GM10266 (cell line): ENCODE data around the gene HYAL3.

Experiments
- DNase-seq: peaks from one replicate; pipeline ENCODE4 v3.0.0; 2012; ENCODE audit errors: extremely low spot score
- TF ChIP-seq, protein P1 (sequence below): IDR thresholded peaks from 2 replicates; pipeline ENCODE4 v1.5.1; 2012; ENCODE audit warnings: mild to moderate bottlenecking, low read depth; ENCODE audit not compliant: control insufficient read depth, insufficient read depth; ENCODE audit errors: missing control alignments

The HYAL3 gene

GRCh38 chr3:50341996-50342650 lies 42.9 kb upstream of the HYAL3 start:
- DNase-seq, result no peak
- TF ChIP-seq, protein P1, sequence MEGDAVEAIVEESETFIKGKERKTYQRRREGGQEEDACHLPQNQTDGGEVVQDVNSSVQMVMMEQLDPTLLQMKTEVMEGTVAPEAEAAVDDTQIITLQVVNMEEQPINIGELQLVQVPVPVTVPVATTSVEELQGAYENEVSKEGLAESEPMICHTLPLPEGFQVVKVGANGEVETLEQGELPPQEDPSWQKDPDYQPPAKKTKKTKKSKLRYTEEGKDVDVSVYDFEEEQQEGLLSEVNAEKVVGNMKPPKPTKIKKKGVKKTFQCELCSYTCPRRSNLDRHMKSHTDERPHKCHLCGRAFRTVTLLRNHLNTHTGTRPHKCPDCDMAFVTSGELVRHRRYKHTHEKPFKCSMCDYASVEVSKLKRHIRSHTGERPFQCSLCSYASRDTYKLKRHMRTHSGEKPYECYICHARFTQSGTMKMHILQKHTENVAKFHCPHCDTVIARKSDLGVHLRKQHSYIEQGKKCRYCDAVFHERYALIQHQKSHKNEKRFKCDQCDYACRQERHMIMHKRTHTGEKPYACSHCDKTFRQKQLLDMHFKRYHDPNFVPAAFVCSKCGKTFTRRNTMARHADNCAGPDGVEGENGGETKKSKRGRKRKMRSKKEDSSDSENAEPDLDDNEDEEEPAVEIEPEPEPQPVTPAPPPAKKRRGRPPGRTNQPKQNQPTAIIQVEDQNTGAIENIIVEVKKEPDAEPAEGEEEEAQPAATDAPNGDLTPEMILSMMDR, result no peak

DNA sequence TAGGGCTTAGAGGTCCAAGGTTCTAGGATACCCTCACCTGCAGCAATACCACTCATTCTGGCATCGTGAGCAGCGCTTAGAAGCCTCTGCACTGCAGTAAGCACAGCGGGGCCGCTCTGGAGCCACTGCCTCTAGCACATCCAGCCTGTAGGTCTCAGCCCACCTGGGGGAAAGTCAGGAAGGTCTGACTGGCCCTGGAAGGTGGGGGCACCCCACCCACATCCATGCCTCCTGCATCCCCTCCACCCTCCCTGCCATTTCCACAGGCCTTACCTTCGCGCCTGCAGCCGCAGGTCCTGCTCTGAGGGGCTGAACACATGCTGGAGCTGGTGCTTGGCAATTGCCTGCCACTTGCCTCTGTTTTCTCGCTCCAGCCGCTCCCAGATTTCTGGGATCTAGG lies 42.3 kb upstream of the HYAL3 start:
- DNase-seq, result no peak
- TF ChIP-seq, protein P1, result no peak

DNA sequence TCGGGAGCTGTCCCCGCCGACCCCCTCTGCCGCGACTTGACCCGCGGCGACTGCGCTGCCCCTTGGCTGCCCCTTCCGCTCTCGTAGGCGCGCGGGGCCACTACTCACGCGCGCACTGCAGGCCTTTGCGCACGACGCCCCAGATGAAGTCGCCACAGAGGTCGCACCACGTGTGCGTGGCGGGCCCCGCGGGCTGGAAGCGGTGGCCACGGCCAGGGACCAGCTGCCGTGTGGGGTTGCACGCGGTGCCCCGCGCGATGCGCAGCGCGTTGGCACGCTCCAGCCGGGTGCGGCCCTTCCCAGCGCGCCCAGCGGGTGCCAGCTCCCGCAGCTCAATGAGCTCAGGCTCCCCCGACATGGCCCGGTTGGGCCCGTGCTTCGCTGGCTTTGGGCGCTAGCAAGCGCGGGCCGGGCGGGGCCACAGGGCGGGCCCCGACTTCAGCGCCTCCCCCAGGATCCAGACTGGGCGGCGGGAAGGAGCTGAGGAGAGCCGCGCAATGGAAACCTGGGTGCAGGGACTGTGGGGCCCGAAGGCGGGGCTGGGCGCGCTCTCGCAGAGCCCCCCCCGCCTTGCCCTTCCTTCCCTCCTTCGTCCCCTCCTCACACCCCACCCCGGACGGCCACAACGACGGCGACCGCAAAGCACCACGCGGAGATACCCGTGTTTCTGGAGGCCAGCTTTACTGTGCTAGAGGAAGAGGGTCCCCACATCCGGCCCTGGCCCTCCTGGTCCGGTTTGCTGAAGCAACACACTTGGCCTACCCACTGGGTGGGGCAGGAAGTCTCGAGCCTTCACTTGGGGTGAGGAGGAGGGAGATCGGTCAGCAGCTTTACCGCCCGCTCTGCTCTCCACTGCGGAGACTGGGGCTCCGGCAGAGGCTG lies 41.5 kb upstream of the HYAL3 start, which contains the start of gene RASSF1:
Gene RASSF1, minus strand, starts transcription at position 389 of the 882 bp plus-strand sequence. Its CDS starts 31 bp downstream, at position 358.
- TF ChIP-seq, protein P1, result no peak
- peak; percentile 80 for DNase-seq

DNA sequence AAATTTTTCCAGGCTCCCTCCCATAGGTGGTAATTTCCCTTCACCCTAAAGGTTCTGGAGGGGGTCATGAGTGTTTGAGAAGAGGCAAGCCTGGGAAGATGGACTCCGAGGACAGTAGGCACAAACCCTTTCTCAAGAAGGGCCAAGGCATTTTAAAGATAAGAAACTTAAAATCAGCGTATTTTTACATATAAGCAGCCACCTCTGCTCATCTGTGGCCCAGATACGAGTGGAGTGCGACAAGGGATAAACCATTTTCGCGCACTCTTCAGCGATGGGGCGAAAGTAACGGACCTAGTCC lies 40.9 kb upstream of the HYAL3 start:
- DNase-seq, result no peak
- TF ChIP-seq, protein P1, result no peak

GRCh38 chr3:50339485-50340146 lies 40.4 kb upstream of the HYAL3 start:
- DNase-seq, result no peak
- TF ChIP-seq, protein P1, result no peak

GRCh38 chr3:50338965-50339364 lies 39.8 kb upstream of the HYAL3 start:
- no peak for DNase-seq
- TF ChIP-seq, protein P1, result no peak
